ENCODE data around the gene GALNT5.
"Not testable (repeated sequence)": the region's sequence is repeated elsewhere in the genome, so short reads cannot be mapped to it uniquely, and the experiment has no call there.

Gene GALNT5

GRCh38 chr2:157257312-157258252 lies at the start of gene GALNT5:
GALNT5 (plus strand) TSS chr2:157257705; CDS start chr2:157258083, 378 bp downstream.
- in situ Hi-C loops (cut with HindIII; ENCODE audit: low sequenced_read_pairs) = no loop called here

GRCh38 chr2:157216286-157216965 lies 41.1 kb upstream of the GALNT5 start:
- in situ Hi-C loops (cut with HindIII; ENCODE audit: low sequenced_read_pairs) = no loop called here

GRCh38 chr2:157217409-157217808 lies 40.1 kb upstream of the GALNT5 start:
- in situ Hi-C loops (cut with HindIII; ENCODE audit: low sequenced_read_pairs) = no loop called here

GRCh38 chr2:157218911-157219310 lies 38.6 kb upstream of the GALNT5 start:
- in situ Hi-C loops (cut with HindIII; ENCODE audit: low sequenced_read_pairs) = no loop called here

GRCh38 chr2:157220502-157220901 lies 37.0 kb upstream of the GALNT5 start:
- in situ Hi-C loops (cut with HindIII; ENCODE audit: low sequenced_read_pairs) = no loop called here

- in situ Hi-C loops (cut with HindIII; ENCODE audit: low sequenced_read_pairs) = no loop called here
Measured at GRCh38 chr2:157221394-157221988, 36.0 kb upstream of the GALNT5 start.

GRCh38 chr2:157223624-157224205 lies 33.8 kb upstream of the GALNT5 start:
- in situ Hi-C loops (cut with HindIII; ENCODE audit: low sequenced_read_pairs) = no loop called here

- in situ Hi-C loops (cut with HindIII; ENCODE audit: low sequenced_read_pairs) = not testable (repeated sequence)
Measured at GRCh38 chr2:157224448-157224847, 33.1 kb upstream of the GALNT5 start.

- in situ Hi-C loops (cut with HindIII; ENCODE audit: low sequenced_read_pairs) = no loop called here
Measured at GRCh38 chr2:157227592-157227991, 29.9 kb upstream of the GALNT5 start.

- in situ Hi-C loops (cut with HindIII; ENCODE audit: low sequenced_read_pairs) = no loop called here
Measured at GRCh38 chr2:157228946-157229345, 28.6 kb upstream of the GALNT5 start.

- in situ Hi-C loops (cut with HindIII; ENCODE audit: low sequenced_read_pairs) = no loop called here
Measured at GRCh38 chr2:157229572-157229971, 27.9 kb upstream of the GALNT5 start.

GRCh38 chr2:157231476-157231875 lies 26.0 kb upstream of the GALNT5 start:
- in situ Hi-C loops (cut with HindIII; ENCODE audit: low sequenced_read_pairs) = no loop called here

GRCh38 chr2:157233506-157233905 lies 24.0 kb upstream of the GALNT5 start:
- in situ Hi-C loops (cut with HindIII; ENCODE audit: low sequenced_read_pairs) = no loop called here

- in situ Hi-C loops (cut with HindIII; ENCODE audit: low sequenced_read_pairs) = no loop called here
Measured at GRCh38 chr2:157236404-157236803, 21.1 kb upstream of the GALNT5 start.

- in situ Hi-C loops (cut with HindIII; ENCODE audit: low sequenced_read_pairs) = no loop called here
Measured at GRCh38 chr2:157238296-157238695, 19.2 kb upstream of the GALNT5 start.

- in situ Hi-C loops (cut with HindIII; ENCODE audit: low sequenced_read_pairs) = no loop called here
Measured at GRCh38 chr2:157244691-157245090, 12.8 kb upstream of the GALNT5 start.

- in situ Hi-C loops (cut with HindIII; ENCODE audit: low sequenced_read_pairs) = no loop called here
Measured at GRCh38 chr2:157245144-157245840, 12.2 kb upstream of the GALNT5 start.

- in situ Hi-C loops (cut with HindIII; ENCODE audit: low sequenced_read_pairs) = no loop called here
Measured at GRCh38 chr2:157245846-157246764, 11.4 kb upstream of the GALNT5 start.

GRCh38 chr2:157246765-157247407 lies 10.6 kb upstream of the GALNT5 start:
- in situ Hi-C loops (cut with HindIII; ENCODE audit: low sequenced_read_pairs) = no loop called here
